KOPT-K1 (cell line): ENCODE measurements around the gene TEDDM1.

ENCODE experiments used
- H3K27ac ChIP-seq: fragments of 200-600 bp; sonication (generic); 2 replicates; pipeline ENCODE4 v1.5.1; 2016; ENCODE audit warnings: antibody characterized with exemption, mild to moderate bottlenecking, low read depth, low read length; ENCODE audit not compliant: poor library complexity, severe bottlenecking
- H3K36me3 ChIP-seq: fragments of 200-600 bp; sonication (generic); 2 replicates; pipeline ENCODE4 v1.5.1; 2017; ENCODE audit warnings: antibody characterized with exemption, mild to moderate bottlenecking, low read length, moderate library complexity; ENCODE audit not compliant: insufficient read depth
- H3K9me3 ChIP-seq: fragments of 200-600 bp; sonication (generic); 2 replicates; pipeline ENCODE4 v1.5.1; 2017; ENCODE audit warnings: antibody characterized with exemption, low read length, mild to moderate bottlenecking; ENCODE audit not compliant: insufficient read depth, poor library complexity, severe bottlenecking

TEDDM1 gene

GRCh38 chr1:182415789-182416188, 15.3 kb upstream of the TEDDM1 start:
- Histone ChIP-seq H3K27ac (no peak overlapping the region), H3K36me3 (no peaks in the 10 kb centered on the region), H3K9me3 (no peaks in the 10 kb centered on the region)

GRCh38 chr1:182413969-182414368, 13.5 kb upstream of the TEDDM1 start:
- no peaks in the 10 kb centered on the region for H3K9me3 ChIP-seq
- no peaks in the 10 kb centered on the region for H3K36me3 ChIP-seq
- no peak overlapping the region for H3K27ac ChIP-seq

GRCh38 chr1:182413486-182413885, 13.0 kb upstream of the TEDDM1 start:
- no peak overlapping the region for H3K27ac ChIP-seq
- no peaks in the 10 kb centered on the region for H3K36me3 ChIP-seq
- H3K9me3 ChIP-seq, result no peaks in the 10 kb centered on the region

GRCh38 chr1:182410620-182411273, 10.3 kb upstream of the TEDDM1 start:
- Histone ChIP-seq H3K36me3 (no peaks in the 10 kb centered on the region), H3K9me3 (peaks cover 4% of the 10 kb centered on the region), H3K27ac (no peak overlapping the region)

GRCh38 chr1:182410138-182410537, 9.7 kb upstream of the TEDDM1 start:
- Histone ChIP-seq H3K27ac (no peak overlapping the region), H3K9me3 (peaks cover 8% of the 10 kb centered on the region), H3K36me3 (no peaks in the 10 kb centered on the region)

GRCh38 chr1:182408435-182409075, 8.1 kb upstream of the TEDDM1 start:
- no peak overlapping the region for H3K27ac ChIP-seq
- peaks cover 8% of the 10 kb centered on the region for H3K9me3 ChIP-seq
- H3K36me3 ChIP-seq, result no peaks in the 10 kb centered on the region

GRCh38 chr1:182407724-182408123, 7.3 kb upstream of the TEDDM1 start:
- Histone ChIP-seq H3K27ac (no peak overlapping the region), H3K36me3 (no peaks in the 10 kb centered on the region), H3K9me3 (peaks cover 8% of the 10 kb centered on the region)

- no peaks in the 10 kb centered on the region for H3K36me3 ChIP-seq
- peaks cover 8% of the 10 kb centered on the region for H3K9me3 ChIP-seq
- no peak overlapping the region for H3K27ac ChIP-seq
Observed at GRCh38 chr1:182406012-182406411, 5.5 kb upstream of the TEDDM1 start.

GRCh38 chr1:182405578-182405977, 5.1 kb upstream of the TEDDM1 start:
- Histone ChIP-seq H3K9me3 (peaks cover 8% of the 10 kb centered on the region), H3K27ac (no peak overlapping the region), H3K36me3 (no peaks in the 10 kb centered on the region)

- Histone ChIP-seq H3K36me3 (no peaks in the 10 kb centered on the region), H3K9me3 (peaks cover 8% of the 10 kb centered on the region), H3K27ac (no peak overlapping the region)
Observed at GRCh38 chr1:182404781-182405180, 4.3 kb upstream of the TEDDM1 start.

- Histone ChIP-seq H3K36me3 (no peaks in the 10 kb centered on the region), H3K9me3 (no peaks in the 10 kb centered on the region), H3K27ac (no peak overlapping the region)
Observed at GRCh38 chr1:182397653-182398393, 2.6 kb downstream of the TEDDM1 start.

- Histone ChIP-seq H3K36me3 (no peaks in the 10 kb centered on the region), H3K27ac (no peak overlapping the region), H3K9me3 (no peaks in the 10 kb centered on the region)
Observed at GRCh38 chr1:182395906-182396305, 4.6 kb downstream of the TEDDM1 start.

GRCh38 chr1:182394055-182394775, 6.3 kb downstream of the TEDDM1 start:
- Histone ChIP-seq H3K9me3 (no peaks in the 10 kb centered on the region), H3K27ac (no peak overlapping the region), H3K36me3 (peaks cover 15% of the 10 kb centered on the region)

GRCh38 chr1:182392050-182393028, 8.1 kb downstream of the TEDDM1 start:
- peak overlapping the region; percentile 90 for H3K27ac ChIP-seq
- no peaks in the 10 kb centered on the region for H3K9me3 ChIP-seq
- peaks cover 33% of the 10 kb centered on the region for H3K36me3 ChIP-seq
